SU-DHL-6 (cell line): Measurements from ENCODE around the gene CYP2S1.

Experiments used
- H2AFZ ChIP-seq: fragments of 200-600 bp; sonication (generic); 2 replicates; pipeline ENCODE4 v1.6.1; 2014; ENCODE audit warnings: low read depth, mild to moderate bottlenecking, moderate library complexity, mixed read lengths, antibody characterized with exemption, low read length; ENCODE audit not compliant: severe bottlenecking
- H3F3A ChIP-seq: fragments of 200-600 bp; shearing (Covaris generic); 2 replicates; pipeline ENCODE4 v1.6.0; 2016; ENCODE audit warnings: antibody characterized with exemption, mild to moderate bottlenecking; ENCODE audit not compliant: insufficient read depth
- H3K27ac ChIP-seq: fragments of 200-600 bp; sonication (generic); 2 replicates; pipeline ENCODE4 v1.5.1; 2016; ENCODE audit warnings: low read depth, mild to moderate bottlenecking, low read length, moderate library complexity, mixed read lengths
- H3K27me3 ChIP-seq: fragments of 200-600 bp; sonication (generic), shearing (Covaris generic); 2 replicates; pipeline ENCODE4 v1.6.0; 2014; ENCODE audit warnings: mild to moderate bottlenecking, low read length
- H3K36me3 ChIP-seq: fragments of 200-600 bp; sonication (generic); 2 replicates; pipeline ENCODE4 v1.6.1; 2014; ENCODE audit warnings: mild to moderate bottlenecking, low read length, mixed read lengths
- H3K4me2 ChIP-seq: fragments of 300-600, 200-600 bp; shearing (Covaris generic), sonication (generic); 2 replicates; pipeline ENCODE4 v1.6.0; 2014; ENCODE audit warnings: low read length, low read depth, mild to moderate bottlenecking; ENCODE audit not compliant: poor library complexity, severe bottlenecking
- H3K4me3 ChIP-seq: fragments of 200-600 bp; sonication (generic); 2 replicates; pipeline ENCODE4 v1.5.1; 2014; ENCODE audit warnings: antibody characterized with exemption, low read length, mild to moderate bottlenecking, mixed read lengths; ENCODE audit not compliant: insufficient read depth, poor library complexity, severe bottlenecking
- H3K79me2 ChIP-seq: fragments of 200-600 bp; sonication (generic); 2 replicates; pipeline ENCODE4 v1.6.1; 2014; ENCODE audit warnings: mild to moderate bottlenecking, low read length, moderate library complexity; ENCODE audit not compliant: insufficient read depth
- H3K9ac ChIP-seq: fragments of 200-600 bp; sonication (generic); 2 replicates; pipeline ENCODE4 v1.7.0; 2014; ENCODE audit warnings: mild to moderate bottlenecking, low read length
- H3K9me2 ChIP-seq: fragments of 200-600 bp; sonication (generic); replicated peaks from 2 replicates; pipeline ENCODE4 v1.6.1; 2014; ENCODE audit warnings: low read length; ENCODE audit not compliant: insufficient read depth
- H3K9me3 ChIP-seq: fragments of 200-600 bp; sonication (generic); 2 replicates; pipeline ENCODE4 v1.6.1; 2014; ENCODE audit warnings: low read length, mixed read lengths; ENCODE audit not compliant: insufficient read depth
- H4K20me1 ChIP-seq: fragments of 200-600 bp; sonication (generic); 2 replicates; pipeline ENCODE4 v1.6.1; 2014; ENCODE audit warnings: low read depth, mild to moderate bottlenecking, antibody characterized with exemption, low read length, moderate library complexity, mixed read lengths
- CTCF ChIP-seq: fragments of 200-600 bp; sonication (generic); IDR thresholded peaks from one replicate; pipeline ENCODE4 v1.5.1; 2017; ENCODE audit warnings: antibody characterized with exemption, mild to moderate bottlenecking, low read length, moderate library complexity; ENCODE audit not compliant: insufficient read depth, poor library complexity, severe bottlenecking
- EZH2phosphoT487 ChIP-seq: fragments of 200-600 bp; sonication (generic), shearing (Covaris generic); conservative IDR thresholded peaks from 2 replicates; pipeline ENCODE4 v1.6.1; 2018; ENCODE audit warnings: mild to moderate bottlenecking, antibody characterized with exemption, low read length, moderate library complexity, mixed read lengths

The CYP2S1 gene

GRCh38 chr19:41239961-41240574 lies 47.0 kb downstream of the CYP2S1 start:
- H3K9me2 ChIP-seq = no peaks in the 10 kb centered on the region
- H3F3A ChIP-seq = no peaks in the 10 kb centered on the region
- no peaks in the 10 kb centered on the region for H3K79me2 ChIP-seq
- H3K4me2 ChIP-seq = no peak overlapping the region
- no peak overlapping the region for H2AFZ ChIP-seq
- no peak overlapping the region for H3K9ac ChIP-seq
- no peak for TF ChIP-seq CTCF
- TF ChIP-seq EZH2phosphoT487 = no peak
- no peak overlapping the region for H3K4me3 ChIP-seq
- no peaks in the 10 kb centered on the region for H3K27me3 ChIP-seq
- no peaks in the 10 kb centered on the region for H3K36me3 ChIP-seq
- no peak overlapping the region for H3K27ac ChIP-seq
- H4K20me1 ChIP-seq = no peaks in the 10 kb centered on the region
- H3K9me3 ChIP-seq = no peaks in the 10 kb centered on the region

GRCh38 chr19:41241859-41242258 lies 48.8 kb downstream of the CYP2S1 start:
- no peaks in the 10 kb centered on the region for H3K79me2 ChIP-seq
- H3K27ac ChIP-seq = no peak overlapping the region
- H3K9ac ChIP-seq = no peak overlapping the region
- no peaks in the 10 kb centered on the region for H3K36me3 ChIP-seq
- no peaks in the 10 kb centered on the region for H3K27me3 ChIP-seq
- H3K9me3 ChIP-seq = no peaks in the 10 kb centered on the region
- H3K4me3 ChIP-seq = no peak overlapping the region
- no peaks in the 10 kb centered on the region for H4K20me1 ChIP-seq
- TF ChIP-seq CTCF (no peak), EZH2phosphoT487 (no peak)
- no peaks in the 10 kb centered on the region for H3K9me2 ChIP-seq
- no peak overlapping the region for H3K4me2 ChIP-seq
- no peak overlapping the region for H2AFZ ChIP-seq
- no peaks in the 10 kb centered on the region for H3F3A ChIP-seq

- no peak for TF ChIP-seq EZH2phosphoT487
- no peak for TF ChIP-seq CTCF
- H3K79me2 ChIP-seq = no peaks in the 10 kb centered on the region
- H3K4me3 ChIP-seq = no peak overlapping the region
- H3K27ac ChIP-seq = no peak overlapping the region
- H4K20me1 ChIP-seq = no peaks in the 10 kb centered on the region
- H3K4me2 ChIP-seq = no peak overlapping the region
- H2AFZ ChIP-seq = no peak overlapping the region
- H3F3A ChIP-seq = no peaks in the 10 kb centered on the region
- H3K27me3 ChIP-seq = no peaks in the 10 kb centered on the region
- H3K9me2 ChIP-seq = no peaks in the 10 kb centered on the region
- no peaks in the 10 kb centered on the region for H3K36me3 ChIP-seq
- H3K9me3 ChIP-seq = no peaks in the 10 kb centered on the region
- no peak overlapping the region for H3K9ac ChIP-seq
Measured at GRCh38 chr19:41244117-41244516, 51.1 kb downstream of the CYP2S1 start.
